Thyroid gland (tissue), 4 donors: ENCODE results near the gene DCST1.

Source experiments
- POLR2A ChIP-seq, 2 donors: fragments of 450-650 bp; IDR thresholded peaks; one replicate each; pipeline ENCODE4 v1.6.1; 2017; ENCODE audit warnings: antibody characterized with exemption in 2 of 2, mild to moderate bottlenecking in 2 of 2, moderate library complexity in 1 of 2
- TF ChIP-seq, protein P1 (sequence below), 6 experiments: fragments of 200-600 bp in 3 of 6; fragments of 450-650 bp in 3 of 6; sonication (generic) in 3 of 6; IDR thresholded peaks; one replicate each; pipeline ENCODE4 v1.5.1; 2016 to 2019; ENCODE audit warnings: antibody characterized with exemption in 6 of 6, mild to moderate bottlenecking in 2 of 6, inconsistent platforms in 1 of 6, moderate library complexity in 1 of 6

DNA sequence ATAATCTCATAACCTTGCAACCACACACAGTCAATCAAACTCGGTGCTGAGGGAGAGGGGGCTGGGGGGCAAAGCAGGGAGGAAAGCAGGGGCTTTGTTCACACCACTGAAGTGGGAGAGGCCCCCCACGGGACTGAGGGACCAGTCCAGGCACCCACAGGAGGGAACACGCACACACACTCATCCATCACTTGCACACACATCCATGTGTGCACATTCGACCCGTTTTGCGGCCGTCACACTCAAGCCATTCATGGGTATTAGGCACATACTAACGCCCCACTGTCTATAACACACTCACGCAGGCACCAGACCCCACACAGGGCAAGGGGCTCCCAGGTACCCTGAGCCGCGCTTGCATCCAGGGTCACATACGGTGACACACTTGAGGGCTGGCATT lies 59.0 kb downstream of the DCST1 start:
- no peak for TF ChIP-seq POLR2A (IDR thresholded peaks at IDR 0.05)
- TF ChIP-seq, protein P1, sequence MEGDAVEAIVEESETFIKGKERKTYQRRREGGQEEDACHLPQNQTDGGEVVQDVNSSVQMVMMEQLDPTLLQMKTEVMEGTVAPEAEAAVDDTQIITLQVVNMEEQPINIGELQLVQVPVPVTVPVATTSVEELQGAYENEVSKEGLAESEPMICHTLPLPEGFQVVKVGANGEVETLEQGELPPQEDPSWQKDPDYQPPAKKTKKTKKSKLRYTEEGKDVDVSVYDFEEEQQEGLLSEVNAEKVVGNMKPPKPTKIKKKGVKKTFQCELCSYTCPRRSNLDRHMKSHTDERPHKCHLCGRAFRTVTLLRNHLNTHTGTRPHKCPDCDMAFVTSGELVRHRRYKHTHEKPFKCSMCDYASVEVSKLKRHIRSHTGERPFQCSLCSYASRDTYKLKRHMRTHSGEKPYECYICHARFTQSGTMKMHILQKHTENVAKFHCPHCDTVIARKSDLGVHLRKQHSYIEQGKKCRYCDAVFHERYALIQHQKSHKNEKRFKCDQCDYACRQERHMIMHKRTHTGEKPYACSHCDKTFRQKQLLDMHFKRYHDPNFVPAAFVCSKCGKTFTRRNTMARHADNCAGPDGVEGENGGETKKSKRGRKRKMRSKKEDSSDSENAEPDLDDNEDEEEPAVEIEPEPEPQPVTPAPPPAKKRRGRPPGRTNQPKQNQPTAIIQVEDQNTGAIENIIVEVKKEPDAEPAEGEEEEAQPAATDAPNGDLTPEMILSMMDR (IDR thresholded peaks at IDR 0.05), result no peak
